Adrenal gland (tissue), 12 donors: Measurements from ENCODE around the gene SRSF6. TPM values are rescaled to one million over a fixed set of nuclear protein-coding genes. Genes with fewer than 3 reads are reported as not detected.

Experiments used
- DNase-seq, 7 donors: peaks; one replicate each; pipeline ENCODE4 v3.0.0-alpha.2; 2019 to 2020
- H3K27ac ChIP-seq, 5 donors: fragments of 200-600 bp; sonication (generic) in 4 of 5; 1 replicate in 3 of 5; 2 replicates in 2 of 5; pipeline versions ENCODE4 v1.5.1 to v1.8.0; 2016 to 2020; ENCODE audit warnings: mild to moderate bottlenecking in 1 of 5
- H3K27me3 ChIP-seq: fragments of 200-600 bp; 2 replicates; pipeline ENCODE4 v1.8.0; 2021
- H3K36me3 ChIP-seq, 2 donors: fragments of 200-600 bp; replicated peaks in 1 of 2; 1 replicate in 1 of 2; 2 replicates in 1 of 2; pipeline versions ENCODE4 v1.5.1 to v1.8.0; 2018 to 2022
- H3K4me1 ChIP-seq, 2 donors: fragments of 200-600 bp; replicated peaks in 1 of 2; 1 replicate in 1 of 2; 2 replicates in 1 of 2; pipeline versions ENCODE4 v1.5.1 to v1.8.0; 2018 to 2021
- H3K4me3 ChIP-seq, 4 donors: fragments of 200-600 bp; sonication (generic) in 3 of 4; one replicate each; pipeline ENCODE4 v1.5.1; 2016 to 2018
- H3K9me3 ChIP-seq, 3 donors: fragments of 200-600 bp; sonication (generic) in 1 of 3; replicated peaks in 1 of 3; 1 replicate in 2 of 3; 2 replicates in 1 of 3; pipeline versions ENCODE4 v1.5.1 to v1.8.0; 2016 to 2021
- CTCF ChIP-seq, 6 experiments: fragments of 450-650 bp in 4 of 6; fragments of 200-600 bp in 2 of 6; sonication (generic) in 1 of 6; IDR thresholded peaks; 1 replicate in 5 of 6; 2 replicates in 1 of 6; pipeline versions ENCODE4 v1.5.1 to v1.8.0; 2016 to 2021; ENCODE audit warnings: antibody characterized with exemption in 6 of 6, mild to moderate bottlenecking in 2 of 6, moderate library complexity in 1 of 6
- POLR2A ChIP-seq, 2 donors: fragments of 450-650 bp; IDR thresholded peaks; one replicate each; pipeline ENCODE4 v1.6.1; 2017; ENCODE audit warnings: antibody characterized with exemption in 2 of 2, mild to moderate bottlenecking in 2 of 2, moderate library complexity in 1 of 2
- WGBS, 4 donors: extraction: QIAGEN DNeasy Blood & Tissue Kit in 2 of 4; methylation state at CpG; one replicate each; pipeline versions ENCODE4 v1.1.5 to v1.1.7; 2013 to 2017; 5-methylcytosine and 5-hydroxymethylcytosine counted together
- intact Hi-C, 2 donors: fragments of 100-400 bp; cut with DNase I; formaldehyde crosslinking; loops; one replicate each; pipeline versions ENCODE4 v1.14.1 to v1.15.0; 2022 to 2023
- polyA plus RNA-seq, 3 donors: library from polyadenylated mRNA; stranded (reverse); fragments of 200-250 nt in 2 of 3; fragments of 350-450 nt in 1 of 3; fragmentation: Illumina TruSeq in 1 of 3; extraction: RNeasy Lipid Tissue Mini Kit (QIAGEN cat#74804) in 1 of 3; gene quantifications; one replicate each; pipeline ENCODE4 v1.2.3, GENCODE V29; 2013 to 2014
- total RNA-seq, 9 donors: library from RNA; depleted of rRNA in 4 of 9; stranded (reverse); fragments of >200 nt in 4 of 9; fragments of 120-200 nt in 1 of 9; fragmentation: NEBNext Ultra II Directional in 1 of 9; extraction: Animal tissue kit (Norgen Biotek cat#: 25700) in 1 of 9; gene quantifications; one replicate each; pipeline versions ENCODE4 v1.1.0 to v1.2.4, GENCODE V29; 2013 to 2023
- donor health status: healthy with polysubstance abuse.
- donor health status: Bipolar disorder and iron deficiency.
- donor health status: DM: yes; HTN: yes; CAD: no.
- donor health status: DM: no; HTN: no; CAD: no.
- donor health status: DM: no; HTN: no; CAD: no.
- donor health status: DM: yes; HTN: yes; CAD: no.

The SRSF6 gene
- total and polyA plus RNA-seq, 12 donors: 42.7 to 188 (median 153) TPM

GRCh38 chr20:43456809-43457639 is 672 bp upstream of the SRSF6 start:
- WGBS, 4 donors: 1 to 2% (median 1%) methylated on average over 24 to 53 of the region's 53 CpGs
- intact Hi-C loops: no loop called here
- peaks cover 18 to 31% of the 10 kb centered on the region in 2 donors for H3K4me1 ChIP-seq
- peak overlapping the region; percentile 56 to 92 (median 78) for H3K4me3 ChIP-seq
- TF ChIP-seq CTCF (IDR thresholded peaks at IDR 0.05) (no peak), POLR2A (IDR thresholded peaks at IDR 0.05) (no peak)
- no peaks in the 10 kb centered on the region for H3K9me3 ChIP-seq
- DNase-seq: peak; percentile 89 to 98 (median 95)
- peaks cover 0 to 30% of the 10 kb centered on the region in 2 donors for H3K36me3 ChIP-seq
- peak overlapping the region; percentile 99 to 100 (median 100) for H3K27ac ChIP-seq
- no peaks in the 10 kb centered on the region for H3K27me3 ChIP-seq

GRCh38 chr20:43458422-43458924 is 777 bp downstream of the SRSF6 start:
- peaks cover 0 to 44% of the 10 kb centered on the region in 2 donors for H3K36me3 ChIP-seq
- WGBS, 4 donors: 0 to 2% (median 1%) methylated on average over 16 to 41 of the region's 41 CpGs
- H3K9me3 ChIP-seq: no peaks in the 10 kb centered on the region
- TF ChIP-seq CTCF (IDR thresholded peaks at IDR 0.05) (no peak), POLR2A (IDR thresholded peaks at IDR 0.05) (no peak)
- H3K27me3 ChIP-seq: no peaks in the 10 kb centered on the region
- intact Hi-C loops: no loop called here
- peaks cover 18 to 42% of the 10 kb centered on the region in 2 donors for H3K4me1 ChIP-seq
- H3K4me3 ChIP-seq: peak overlapping the region in 3 of 4 donors; percentile 71 to 92 (median 86)
- DNase-seq: peak in 3 of 7 donors; percentile 41 to 54 (median 43)
- H3K27ac ChIP-seq: peak overlapping the region in 4 of 5 donors; percentile 99 to 100 (median 100)

- 55 to 57% (median 56%) methylated on average over 12 of the region's 12 CpGs for WGBS, 4 donors
- intact Hi-C loops: no loop called here
- peak in 5 of 7 donors; percentile 10 to 66 (median 30) for DNase-seq
- H3K4me1 ChIP-seq: peaks cover 18 to 42% of the 10 kb centered on the region in 2 donors
- peak overlapping the region in 3 of 5 donors; percentile 99 to 100 (median 100) for H3K27ac ChIP-seq
- TF ChIP-seq POLR2A (IDR thresholded peaks at IDR 0.05) (no peak), CTCF (IDR thresholded peaks at IDR 0.05) (no peak)
- H3K36me3 ChIP-seq: peaks cover 0 to 52% of the 10 kb centered on the region in 2 donors
- peak overlapping the region in 2 of 4 donors; percentile 86 to 92 for H3K4me3 ChIP-seq
- no peaks in the 10 kb centered on the region for H3K9me3 ChIP-seq
- H3K27me3 ChIP-seq: no peaks in the 10 kb centered on the region
Observed at GRCh38 chr20:43459022-43459942, 1.6 kb downstream of the SRSF6 start.
